Fibroblast of the conjunctiva (primary cell): ENCODE data around the gene LAMA5.

Experiments used
- DNase-seq: peaks from one replicate; pipeline ENCODE4 v3.0.0-alpha.2; 2010; ENCODE audit warnings: low read depth

LAMA5 gene

DNA sequence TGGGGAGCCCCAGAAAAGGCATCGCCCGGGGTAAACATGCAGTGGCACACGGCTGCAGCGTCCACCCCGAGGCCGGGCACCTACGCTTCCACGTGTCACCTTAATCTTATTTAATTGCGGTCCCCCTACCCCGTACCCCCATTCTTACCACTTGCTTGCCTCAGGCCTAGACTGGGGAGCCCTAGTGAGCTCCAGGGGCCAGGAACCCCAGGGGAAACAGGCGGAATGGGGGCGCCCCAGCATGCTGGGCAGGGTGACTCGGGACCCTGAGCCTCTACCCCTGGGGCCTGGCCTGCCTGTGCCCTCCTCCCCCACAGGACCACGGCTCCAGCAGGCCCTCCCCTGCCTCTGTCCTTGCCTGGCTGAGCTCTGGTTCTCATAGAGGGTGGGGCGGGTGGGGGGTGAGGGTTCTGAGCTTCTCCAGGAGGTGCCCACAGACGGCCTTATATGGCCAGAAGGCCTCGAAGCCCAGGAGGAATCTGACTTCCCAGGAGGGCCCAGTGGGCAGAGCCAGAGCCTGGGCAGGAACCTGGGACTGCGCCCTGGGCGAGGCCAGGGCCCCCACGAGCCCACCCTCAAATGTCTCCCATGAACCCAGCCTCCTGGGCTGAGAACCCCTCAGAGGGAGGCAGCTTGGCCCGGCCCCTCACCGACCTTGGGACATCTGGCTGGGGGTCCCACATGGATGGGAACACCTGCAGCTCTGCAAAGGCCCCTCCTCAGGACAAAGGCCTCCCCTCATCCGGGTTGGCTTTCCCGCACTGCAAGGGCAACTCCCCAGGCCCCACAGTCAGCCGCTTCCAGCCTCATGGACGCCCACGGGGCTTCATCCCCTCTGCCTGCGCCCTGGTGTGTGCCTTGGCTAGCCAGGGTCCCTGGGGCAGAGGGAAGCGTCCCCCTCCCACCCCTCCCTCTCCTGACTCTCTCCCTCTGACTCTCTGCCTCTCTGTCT lies 5.2 kb upstream of the LAMA5 start:
- no peak for DNase-seq

DNA sequence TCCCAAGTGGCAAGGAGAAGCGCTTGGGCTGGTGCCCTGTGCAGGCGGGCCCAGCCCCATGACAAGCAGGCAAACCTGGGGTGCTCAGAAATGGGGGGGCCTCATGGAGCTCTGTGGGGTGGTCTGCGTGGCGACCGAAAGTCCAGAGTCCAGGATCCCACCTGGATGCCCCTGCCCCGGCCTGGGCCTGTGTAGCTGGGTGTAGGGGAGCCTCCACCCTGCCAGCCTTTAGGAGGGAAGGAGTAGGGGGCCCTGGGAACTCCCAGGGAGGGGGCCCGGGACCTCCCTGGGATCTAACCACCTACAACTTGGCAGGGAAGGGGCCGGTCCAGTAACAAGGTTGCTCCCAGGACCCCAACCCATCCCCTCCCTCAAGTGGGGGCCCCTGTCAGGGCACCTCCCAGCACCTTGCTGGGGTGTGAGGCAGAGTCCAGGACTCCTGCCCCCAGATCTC lies 4.5 kb upstream of the LAMA5 start:
- DNase-seq, result no peak

DNA sequence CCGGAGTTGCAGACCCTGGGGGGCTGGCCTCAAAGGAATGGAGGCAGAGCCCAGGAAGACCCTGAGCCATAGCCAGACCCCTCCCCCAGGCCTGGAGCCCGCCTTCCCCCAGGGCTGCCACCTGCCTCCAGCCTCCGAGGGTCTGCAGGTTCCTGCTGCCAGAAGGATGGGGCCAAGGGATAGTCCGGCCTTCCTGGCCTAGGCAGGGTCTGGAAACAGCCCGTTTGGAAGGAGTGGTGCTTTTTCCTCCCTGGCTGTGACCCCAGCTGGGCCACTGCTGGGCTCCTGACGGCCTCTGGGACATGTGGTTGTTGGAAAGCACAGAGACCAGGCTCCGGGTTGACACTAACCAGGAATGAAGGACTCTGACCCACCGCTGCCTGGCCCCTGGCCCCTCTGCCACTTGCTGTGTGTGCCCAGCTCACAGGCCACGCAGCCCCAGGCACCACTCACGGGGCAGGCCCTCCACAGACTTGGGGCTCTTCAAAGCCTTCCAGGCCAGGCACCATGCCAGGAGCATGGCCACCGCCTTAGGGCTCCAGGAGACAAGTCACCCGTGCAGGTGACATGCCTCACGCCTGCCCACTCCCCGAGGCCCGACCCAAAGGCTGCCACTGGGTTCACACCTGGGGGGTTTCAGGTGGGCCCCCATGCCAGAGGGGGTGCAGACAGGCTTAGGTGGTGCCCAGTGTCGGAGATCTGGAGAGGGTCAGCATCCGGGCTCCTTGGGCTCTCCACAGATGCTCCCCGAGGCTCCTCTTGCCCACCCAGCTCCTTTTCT lies 3.9 kb upstream of the LAMA5 start:
- no peak for DNase-seq

DNA sequence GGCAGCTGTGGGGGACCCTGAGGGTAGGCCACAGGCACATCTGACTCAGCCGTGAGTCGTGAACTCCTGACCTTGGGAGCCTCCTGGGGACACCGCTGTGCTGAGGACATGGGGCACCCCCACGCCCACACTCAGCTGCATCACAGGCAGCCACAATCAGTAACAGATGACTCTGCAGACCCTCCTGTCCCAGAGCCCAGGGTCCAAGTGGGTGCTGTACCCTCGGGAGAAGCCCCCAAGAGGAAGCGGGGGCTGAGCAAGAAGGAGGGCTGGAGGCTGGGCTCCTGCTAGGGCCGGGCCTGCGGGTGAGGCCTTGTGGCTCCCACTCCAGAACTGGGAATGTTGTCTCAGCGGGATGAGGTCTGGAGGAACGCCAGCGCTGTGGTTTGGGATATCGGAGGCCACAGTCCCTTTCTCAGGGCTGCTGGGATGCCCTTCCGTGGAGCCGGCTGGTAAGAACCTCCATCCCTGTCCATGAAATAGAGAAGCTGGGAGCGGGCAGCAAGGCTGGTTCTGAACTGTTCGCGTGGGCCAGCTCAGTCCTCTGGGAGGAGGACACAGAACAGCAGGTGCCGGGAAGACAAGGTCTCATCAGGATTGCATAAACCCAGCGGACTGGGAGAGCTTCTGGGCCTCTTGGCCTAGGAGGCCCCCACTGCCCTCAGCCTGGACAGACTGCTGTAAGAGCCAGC lies 3.1 kb upstream of the LAMA5 start:
- DNase-seq, result no peak

DNA sequence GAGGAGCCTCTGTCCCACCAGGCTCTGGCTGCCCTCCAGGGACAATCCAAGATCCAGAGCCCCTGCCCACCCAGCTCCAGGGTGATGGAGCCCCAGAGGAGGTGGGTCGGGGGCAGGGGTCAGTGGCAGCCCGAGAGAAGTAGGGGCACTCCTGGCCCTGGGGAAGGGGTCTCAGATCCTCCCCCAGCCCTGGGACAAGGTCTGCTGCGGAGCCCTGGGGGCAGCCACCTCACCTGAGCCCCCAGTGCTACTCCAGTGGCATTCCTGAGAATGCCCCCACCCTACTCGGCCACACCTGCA lies 2.7 kb upstream of the LAMA5 start:
- DNase-seq, result no peak

DNA sequence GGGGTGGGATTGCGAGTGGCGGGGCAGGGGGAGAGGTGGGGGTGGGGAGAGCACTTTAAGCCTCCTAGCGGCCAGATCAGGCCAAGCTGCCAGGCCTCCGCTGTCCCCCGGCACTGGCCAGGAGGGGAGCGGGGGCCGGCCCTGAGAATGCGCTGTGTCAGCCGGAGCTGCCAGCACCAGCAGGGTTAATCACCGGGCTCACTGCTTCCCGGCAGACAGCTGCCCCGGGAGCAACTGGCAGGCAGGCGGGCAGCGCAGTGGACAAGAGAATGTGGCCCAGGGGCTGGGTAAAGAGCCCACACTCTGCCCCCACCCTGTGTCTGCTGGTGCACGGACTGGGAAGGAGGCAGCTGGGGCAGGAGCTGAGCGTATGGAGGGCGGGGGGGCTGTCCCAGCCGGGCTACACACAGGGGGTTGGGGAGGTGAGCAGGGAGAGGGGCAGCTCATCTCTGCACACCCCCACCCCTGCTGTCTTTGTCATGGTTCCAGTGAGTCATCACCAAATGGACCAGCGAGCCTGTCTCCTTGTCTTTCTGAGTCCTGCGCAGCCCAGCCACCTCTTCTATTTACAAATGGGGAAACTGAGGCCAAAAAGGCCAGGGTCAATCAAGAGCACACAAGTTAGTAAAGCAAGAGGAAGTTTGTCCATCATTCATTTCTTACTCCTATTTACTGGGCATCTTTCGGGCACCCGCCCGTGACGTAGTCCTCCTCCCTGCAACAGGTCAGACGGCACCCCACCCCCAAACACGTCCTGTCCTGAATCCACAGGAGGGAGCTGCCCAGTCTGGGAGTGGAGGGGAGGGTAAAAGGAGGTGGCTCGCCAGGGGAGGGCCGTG lies 2.1 kb upstream of the LAMA5 start:
- DNase-seq, result no peak

GRCh38 chr20:62368392-62368975 lies 1.4 kb upstream of the LAMA5 start:
- DNase-seq, result no peak

- no peak for DNase-seq
Observed at GRCh38 chr20:62367633-62368391, 700 bp upstream of the LAMA5 start.

DNA sequence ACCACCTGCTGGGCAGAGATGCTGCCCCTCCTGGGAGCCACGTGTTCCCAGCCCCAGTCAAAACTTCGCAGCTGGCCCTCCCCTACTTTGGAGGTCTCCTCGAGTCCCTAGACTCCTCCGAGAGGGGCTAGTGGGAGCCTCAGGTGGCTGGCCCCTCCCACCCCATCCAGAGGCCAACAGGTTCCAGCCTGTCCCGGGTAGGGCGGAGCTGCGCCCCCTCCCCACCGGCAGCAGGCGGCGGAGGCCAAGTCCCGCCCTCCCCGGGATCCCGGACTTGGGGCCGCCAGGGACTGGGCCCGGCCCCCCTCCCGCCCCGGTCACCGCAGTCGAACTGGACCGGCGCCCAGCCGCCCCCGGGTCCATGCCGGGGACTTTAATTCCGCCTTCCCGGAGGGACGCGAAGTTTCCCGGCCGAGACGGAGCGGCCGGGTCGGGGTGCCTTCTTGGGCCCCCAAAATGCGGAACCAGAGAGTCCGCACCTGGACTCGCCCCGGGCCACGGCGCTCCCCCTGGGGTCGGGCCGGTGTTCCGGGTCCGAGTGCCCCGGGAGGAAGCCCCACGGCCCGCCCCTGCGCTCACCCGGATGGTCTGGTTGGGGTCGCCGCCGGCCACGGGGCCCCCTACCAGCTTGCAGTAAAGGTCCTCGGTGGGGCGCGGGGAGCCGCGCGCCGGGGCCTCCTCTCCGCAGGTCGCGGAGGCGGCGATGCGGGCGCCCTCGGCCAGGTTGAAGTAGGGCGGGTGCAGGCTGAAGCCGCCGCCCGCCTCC lies 559 bp downstream of the LAMA5 start:
- no peak for DNase-seq

GRCh38 chr20:62365814-62366369 lies 1.2 kb downstream of the LAMA5 start:
- DNase-seq, result no peak

GRCh38 chr20:62364911-62365736 lies 2.0 kb downstream of the LAMA5 start:
- DNase-seq, result no peak

- DNase-seq, result no peak
Observed at GRCh38 chr20:62363920-62364851, 2.9 kb downstream of the LAMA5 start.

GRCh38 chr20:62362991-62363919 lies 3.9 kb downstream of the LAMA5 start:
- no peak for DNase-seq

DNA sequence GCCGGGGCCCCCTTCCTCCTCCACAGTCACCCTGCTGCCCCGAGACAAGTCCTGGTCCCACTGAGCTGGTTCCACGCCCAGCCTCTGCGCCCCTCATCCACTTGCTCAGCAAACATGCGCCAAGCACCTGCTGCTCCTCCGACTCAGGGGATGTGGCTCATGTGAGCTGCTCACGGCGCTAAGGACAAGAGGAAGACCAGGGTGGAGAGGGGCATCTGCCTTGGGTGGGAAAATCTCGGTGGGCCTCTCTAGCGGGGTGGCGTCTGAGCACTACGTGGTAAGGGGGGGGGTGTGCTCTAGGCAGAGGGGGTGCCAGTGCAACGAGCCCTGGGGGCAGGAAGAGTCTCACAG lies 4.5 kb downstream of the LAMA5 start:
- no peak for DNase-seq

GRCh38 chr20:62361799-62362589 lies 5.1 kb downstream of the LAMA5 start:
- no peak for DNase-seq
